Measurements from ENCODE around the gene LYZL4. TPM values are rescaled to one million over a fixed set of nuclear protein-coding genes. Genes with fewer than 3 reads are reported as not detected.

The LYZL4 gene
- total RNA-seq, 1 experiment from 2014 or later = not detected

- Histone ChIP-seq H3K9me3 (ENCODE audit: control insufficient read depth in 1 of 2, insufficient read depth in 1 of 2, low read depth in 1 of 2, low read length in 2 of 2) (no peaks in the 10 kb centered on the region), H2AFZ (ENCODE audit: low read depth, low read length, poor library complexity, severe bottlenecking) (no peak overlapping the region), H3K4me2 (ENCODE audit: low read length) (no peak overlapping the region), H3K36me3 (ENCODE audit: control insufficient read depth in 1 of 2, insufficient read depth in 2 of 2, low read length in 2 of 2) (no peaks in the 10 kb centered on the region), H3K79me2 (ENCODE audit: insufficient read depth, low read length) (no peaks in the 10 kb centered on the region), H3K27ac (ENCODE audit: low read depth, low read length) (no peak overlapping the region), H3K9me2 (ENCODE audit: insufficient read depth) (no peaks in the 10 kb centered on the region; the same call in 1 of the 2 replicates), H3K4me3 (replicated peaks in 1 of 2; ENCODE audit: low read depth in 1 of 2, low read length in 2 of 2) (no peak overlapping the region), H4K20me1 (ENCODE audit: insufficient read depth) (no peaks in the 10 kb centered on the region), H3K4me1 (ENCODE audit: control insufficient read depth in 1 of 2, insufficient read depth in 2 of 2, low read length in 2 of 2) (no peaks in the 10 kb centered on the region), H3K9ac (ENCODE audit: low read length) (no peak overlapping the region), H3K27me3 (ENCODE audit: insufficient read depth, low read length) (no peaks in the 10 kb centered on the region)
- POLR2A ChIA-PET = interaction anchor here (0.6 kb wide), 1 partner anchor 13 kb away, joined by 3 read pairs; no protein-coding TSS in a partner anchor
- RAD21 ChIA-PET (ENCODE audit: low non-redundant PET in 1 of 2, low total read pairs in 2 of 2, uncharacterized antibody in 2 of 2, unreplicated experiment in 2 of 2) = no interaction called here
- CTCF ChIA-PET = no interaction called here
- TF ChIP-seq ELF1 (IDR thresholded peaks at IDR 0.05; ENCODE audit: borderline replicate concordance, low read depth) = no peak
- no peak for TF ChIP-seq EZH2phosphoT487 (IDR thresholded peaks at IDR 0.05; ENCODE audit: borderline replicate concordance)
- no peak for TF ChIP-seq JUND (IDR thresholded peaks at IDR 0.05)
- TF ChIP-seq TCF7L2 (IDR thresholded peaks at IDR 0.05; ENCODE audit: borderline replicate concordance, extremely low read depth, insufficient read depth, insufficient read length) = no peak
- TF ChIP-seq CEBPB (IDR thresholded peaks at IDR 0.05; ENCODE audit: low read depth) = no peak
- no peak for TF ChIP-seq ZFX (IDR thresholded peaks at IDR 0.05)
- TF ChIP-seq, protein P1, sequence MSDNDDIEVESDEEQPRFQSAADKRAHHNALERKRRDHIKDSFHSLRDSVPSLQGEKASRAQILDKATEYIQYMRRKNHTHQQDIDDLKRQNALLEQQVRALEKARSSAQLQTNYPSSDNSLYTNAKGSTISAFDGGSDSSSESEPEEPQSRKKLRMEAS (IDR thresholded peaks at IDR 0.05) = no peak
- no peak for TF ChIP-seq SIN3A (IDR thresholded peaks at IDR 0.05; ENCODE audit: low read depth)
- no peak for TF ChIP-seq SP1 (IDR thresholded peaks at IDR 0.05; ENCODE audit: low read depth)
- no peak for TF ChIP-seq POLR2AphosphoS5 (IDR thresholded peaks at IDR 0.05; ENCODE audit: low read depth, low read length)
- TF ChIP-seq, protein P2, sequence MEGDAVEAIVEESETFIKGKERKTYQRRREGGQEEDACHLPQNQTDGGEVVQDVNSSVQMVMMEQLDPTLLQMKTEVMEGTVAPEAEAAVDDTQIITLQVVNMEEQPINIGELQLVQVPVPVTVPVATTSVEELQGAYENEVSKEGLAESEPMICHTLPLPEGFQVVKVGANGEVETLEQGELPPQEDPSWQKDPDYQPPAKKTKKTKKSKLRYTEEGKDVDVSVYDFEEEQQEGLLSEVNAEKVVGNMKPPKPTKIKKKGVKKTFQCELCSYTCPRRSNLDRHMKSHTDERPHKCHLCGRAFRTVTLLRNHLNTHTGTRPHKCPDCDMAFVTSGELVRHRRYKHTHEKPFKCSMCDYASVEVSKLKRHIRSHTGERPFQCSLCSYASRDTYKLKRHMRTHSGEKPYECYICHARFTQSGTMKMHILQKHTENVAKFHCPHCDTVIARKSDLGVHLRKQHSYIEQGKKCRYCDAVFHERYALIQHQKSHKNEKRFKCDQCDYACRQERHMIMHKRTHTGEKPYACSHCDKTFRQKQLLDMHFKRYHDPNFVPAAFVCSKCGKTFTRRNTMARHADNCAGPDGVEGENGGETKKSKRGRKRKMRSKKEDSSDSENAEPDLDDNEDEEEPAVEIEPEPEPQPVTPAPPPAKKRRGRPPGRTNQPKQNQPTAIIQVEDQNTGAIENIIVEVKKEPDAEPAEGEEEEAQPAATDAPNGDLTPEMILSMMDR (IDR thresholded peaks at IDR 0.05 in 2 of 3, conservative IDR thresholded peaks at IDR 0.05 in 1 of 3; ENCODE audit: borderline replicate concordance in 1 of 3, insufficient read depth in 1 of 3, low read depth in 2 of 3, low read length in 2 of 3) = no peak
- TF ChIP-seq CBX3 (IDR thresholded peaks at IDR 0.05; ENCODE audit: low read depth) = no peak
- no peak for ATAC-seq
- no peak for DNase-seq (ENCODE audit: low read depth, low spot score)
- no TSS peak for BruUV-seq (replicated peaks)
- intact Hi-C loops (cut with micrococcal nuclease) = no loop called here
Measured at GRCh38 chr3:42351207-42351606, 59.2 kb downstream of the LYZL4 start.
